Neural cell (in vitro differentiated cells): ENCODE measurements around the gene CXCR5. TPM values are rescaled to one million over a fixed set of nuclear protein-coding genes. Genes with fewer than 3 reads are reported as not detected.

Source experiments
- H2AFZ ChIP-seq: fragments of 200-600, 300-800 bp; sonication (generic), shearing (Covaris generic); 2 replicates; pipeline ENCODE4 v1.6.0; 2014; ENCODE audit warnings: low read depth, mild to moderate bottlenecking, antibody characterized with exemption, low read length, moderate library complexity
- H3F3A ChIP-seq: fragments of 200-600 bp; shearing (Covaris generic); 2 replicates; pipeline ENCODE4 v1.6.1; 2016; ENCODE audit warnings: mild to moderate bottlenecking, moderate library complexity, mixed read lengths, antibody characterized with exemption, low read length; ENCODE audit not compliant: insufficient read depth, poor library complexity, severe bottlenecking
- H3K27ac ChIP-seq: fragments of 200-600, 300-800 bp; sonication (generic), shearing (Covaris generic); 2 replicates; pipeline ENCODE4 v1.5.1; 2014; ENCODE audit warnings: mild to moderate bottlenecking, low read length, moderate library complexity
- H3K27me3 ChIP-seq: fragments of 300-800, 200-600 bp; sonication (generic), shearing (Covaris generic); 2 replicates; pipeline ENCODE4 v1.6.0; 2014; ENCODE audit warnings: mild to moderate bottlenecking, low read depth, low read length, moderate library complexity; ENCODE audit not compliant: insufficient read depth
- H3K36me3 ChIP-seq: fragments of 300-800, 200-600 bp; sonication (generic), shearing (Covaris generic); 2 replicates; pipeline ENCODE4 v1.5.1; 2014; ENCODE audit warnings: mild to moderate bottlenecking, antibody characterized with exemption, low read length, moderate library complexity; ENCODE audit not compliant: insufficient read depth
- H3K4me2 ChIP-seq: fragments of 300-800, 200-600 bp; sonication (generic), shearing (Covaris generic); 2 replicates; pipeline ENCODE4 v1.6.0; 2014; ENCODE audit warnings: mild to moderate bottlenecking, low read length
- H3K4me3 ChIP-seq: fragments of 300-800, 200-600 bp; sonication (generic), shearing (Covaris generic); 2 replicates; pipeline ENCODE4 v1.5.1; 2014; ENCODE audit warnings: mild to moderate bottlenecking, low read length, moderate library complexity
- H3K79me2 ChIP-seq: fragments of 200-600 bp; shearing (Covaris generic); replicated peaks from 2 replicates; pipeline ENCODE4 v1.6.0; 2014; ENCODE audit warnings: mild to moderate bottlenecking, low read length, moderate library complexity; ENCODE audit not compliant: insufficient read depth
- H3K9ac ChIP-seq: fragments of 300-800, 200-600 bp; sonication (generic), shearing (Covaris generic); 2 replicates; pipeline ENCODE4 v1.6.1; 2016; ENCODE audit warnings: mild to moderate bottlenecking, low read length, mixed read lengths
- H3K9me2 ChIP-seq: fragments of 200-600 bp; shearing (Covaris generic); 2 replicates; pipeline ENCODE4 v1.6.1; 2016; ENCODE audit warnings: mild to moderate bottlenecking, low read length, mixed read lengths; ENCODE audit not compliant: insufficient read depth
- H3K9me3 ChIP-seq: fragments of 200-600, 300-800 bp; sonication (generic), shearing (Covaris generic); 2 replicates; pipeline ENCODE4 v1.6.1; 2016; ENCODE audit warnings: mild to moderate bottlenecking, mixed run types, low read length, moderate library complexity, mixed read lengths
- H4K20me1 ChIP-seq: fragments of 200-600 bp; shearing (Covaris generic); 2 replicates; pipeline ENCODE4 v1.6.1; 2016; ENCODE audit warnings: mild to moderate bottlenecking, mixed run types; ENCODE audit not compliant: insufficient read depth
- EP300 ChIP-seq: fragments of 450-650 bp; conservative IDR thresholded peaks from 2 replicates; pipeline ENCODE4 v1.6.1; 2014; ENCODE audit warnings: antibody characterized with exemption, mild to moderate bottlenecking, moderate library complexity; ENCODE audit not compliant: poor library complexity, severe bottlenecking
- EZH2 ChIP-seq: fragments of 200-600, 300-800 bp; shearing (Covaris generic), sonication (generic); IDR thresholded peaks from 2 replicates; pipeline ENCODE4 v1.6.1; 2014; ENCODE audit warnings: antibody characterized with exemption, low read length, borderline replicate concordance, mild to moderate bottlenecking; ENCODE audit not compliant: insufficient read depth, poor library complexity, severe bottlenecking
- MXI1 ChIP-seq: fragments of 450-650 bp; conservative IDR thresholded peaks from 2 replicates; pipeline ENCODE4 v1.6.1; 2014; ENCODE audit warnings: antibody characterized with exemption, mild to moderate bottlenecking; ENCODE audit not compliant: poor library complexity, severe bottlenecking
- POLR2AphosphoS5 ChIP-seq: IDR thresholded peaks from 2 replicates; pipeline ENCODE4 v1.6.1; 2012
- RAD21 ChIP-seq: fragments of 450-650 bp; conservative IDR thresholded peaks from 2 replicates; pipeline ENCODE4 v1.6.1; 2014; ENCODE audit warnings: antibody characterized with exemption, mild to moderate bottlenecking, moderate library complexity
- SMC3 ChIP-seq: fragments of 450-650 bp; conservative IDR thresholded peaks from 2 replicates; pipeline ENCODE4 v1.6.1; 2014; ENCODE audit warnings: antibody characterized with exemption, mild to moderate bottlenecking, moderate library complexity; ENCODE audit not compliant: poor library complexity
- TAF1 ChIP-seq: IDR thresholded peaks from 2 replicates; pipeline ENCODE4 v1.6.1; 2012; ENCODE audit warnings: low read depth
- polyA plus RNA-seq: library from polyadenylated mRNA; depleted of rRNA; stranded (reverse); fragments of >200 nt; gene quantifications from 2 replicates; pipeline ENCODE4 v1.2.3, GENCODE V29; 2014
- TF ChIP-seq, protein P1 (sequence below): IDR thresholded peaks from 2 replicates; pipeline ENCODE4 v1.6.1; 2012; ENCODE audit warnings: borderline replicate concordance
- TF ChIP-seq, protein P2 (sequence below): fragments of 450-650 bp; IDR thresholded peaks from 2 replicates; pipeline ENCODE4 v1.5.1; 2014; ENCODE audit warnings: antibody characterized with exemption, mild to moderate bottlenecking, moderate library complexity; ENCODE audit not compliant: poor library complexity, severe bottlenecking

Gene CXCR5
- polyA plus RNA-seq, 1 donor from 2014 or later: not detected

DNA sequence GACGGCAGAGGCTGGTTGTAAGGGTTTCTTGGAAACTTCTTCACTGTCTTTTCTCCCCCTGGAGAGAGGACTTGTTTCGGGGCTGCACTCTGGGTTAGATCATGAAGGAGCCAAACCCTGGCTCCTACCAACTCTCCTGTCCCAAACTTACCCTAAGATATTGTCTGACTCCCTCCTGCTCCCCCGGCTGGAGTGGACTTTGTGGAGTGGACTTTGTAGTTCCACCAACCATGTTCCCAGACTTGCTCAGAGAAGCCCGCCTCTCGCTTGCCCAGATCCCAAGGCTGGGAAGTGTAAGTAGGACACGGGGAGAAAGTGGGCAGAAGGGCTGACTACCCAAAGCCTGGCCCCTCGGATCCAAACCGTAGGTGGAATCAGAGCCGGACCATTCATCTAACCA is 1.2 kb downstream of the CXCR5 start:
- TF ChIP-seq TAF1: no peak
- no peak for TF ChIP-seq EP300
- TF ChIP-seq, protein P1, sequence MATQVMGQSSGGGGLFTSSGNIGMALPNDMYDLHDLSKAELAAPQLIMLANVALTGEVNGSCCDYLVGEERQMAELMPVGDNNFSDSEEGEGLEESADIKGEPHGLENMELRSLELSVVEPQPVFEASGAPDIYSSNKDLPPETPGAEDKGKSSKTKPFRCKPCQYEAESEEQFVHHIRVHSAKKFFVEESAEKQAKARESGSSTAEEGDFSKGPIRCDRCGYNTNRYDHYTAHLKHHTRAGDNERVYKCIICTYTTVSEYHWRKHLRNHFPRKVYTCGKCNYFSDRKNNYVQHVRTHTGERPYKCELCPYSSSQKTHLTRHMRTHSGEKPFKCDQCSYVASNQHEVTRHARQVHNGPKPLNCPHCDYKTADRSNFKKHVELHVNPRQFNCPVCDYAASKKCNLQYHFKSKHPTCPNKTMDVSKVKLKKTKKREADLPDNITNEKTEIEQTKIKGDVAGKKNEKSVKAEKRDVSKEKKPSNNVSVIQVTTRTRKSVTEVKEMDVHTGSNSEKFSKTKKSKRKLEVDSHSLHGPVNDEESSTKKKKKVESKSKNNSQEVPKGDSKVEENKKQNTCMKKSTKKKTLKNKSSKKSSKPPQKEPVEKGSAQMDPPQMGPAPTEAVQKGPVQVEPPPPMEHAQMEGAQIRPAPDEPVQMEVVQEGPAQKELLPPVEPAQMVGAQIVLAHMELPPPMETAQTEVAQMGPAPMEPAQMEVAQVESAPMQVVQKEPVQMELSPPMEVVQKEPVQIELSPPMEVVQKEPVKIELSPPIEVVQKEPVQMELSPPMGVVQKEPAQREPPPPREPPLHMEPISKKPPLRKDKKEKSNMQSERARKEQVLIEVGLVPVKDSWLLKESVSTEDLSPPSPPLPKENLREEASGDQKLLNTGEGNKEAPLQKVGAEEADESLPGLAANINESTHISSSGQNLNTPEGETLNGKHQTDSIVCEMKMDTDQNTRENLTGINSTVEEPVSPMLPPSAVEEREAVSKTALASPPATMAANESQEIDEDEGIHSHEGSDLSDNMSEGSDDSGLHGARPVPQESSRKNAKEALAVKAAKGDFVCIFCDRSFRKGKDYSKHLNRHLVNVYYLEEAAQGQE: no peak
- TF ChIP-seq SMC3: no peak
- TF ChIP-seq EZH2: no peak
- TF ChIP-seq MXI1: no peak
- TF ChIP-seq POLR2AphosphoS5: no peak
- TF ChIP-seq RAD21: no peak
- TF ChIP-seq, protein P2, sequence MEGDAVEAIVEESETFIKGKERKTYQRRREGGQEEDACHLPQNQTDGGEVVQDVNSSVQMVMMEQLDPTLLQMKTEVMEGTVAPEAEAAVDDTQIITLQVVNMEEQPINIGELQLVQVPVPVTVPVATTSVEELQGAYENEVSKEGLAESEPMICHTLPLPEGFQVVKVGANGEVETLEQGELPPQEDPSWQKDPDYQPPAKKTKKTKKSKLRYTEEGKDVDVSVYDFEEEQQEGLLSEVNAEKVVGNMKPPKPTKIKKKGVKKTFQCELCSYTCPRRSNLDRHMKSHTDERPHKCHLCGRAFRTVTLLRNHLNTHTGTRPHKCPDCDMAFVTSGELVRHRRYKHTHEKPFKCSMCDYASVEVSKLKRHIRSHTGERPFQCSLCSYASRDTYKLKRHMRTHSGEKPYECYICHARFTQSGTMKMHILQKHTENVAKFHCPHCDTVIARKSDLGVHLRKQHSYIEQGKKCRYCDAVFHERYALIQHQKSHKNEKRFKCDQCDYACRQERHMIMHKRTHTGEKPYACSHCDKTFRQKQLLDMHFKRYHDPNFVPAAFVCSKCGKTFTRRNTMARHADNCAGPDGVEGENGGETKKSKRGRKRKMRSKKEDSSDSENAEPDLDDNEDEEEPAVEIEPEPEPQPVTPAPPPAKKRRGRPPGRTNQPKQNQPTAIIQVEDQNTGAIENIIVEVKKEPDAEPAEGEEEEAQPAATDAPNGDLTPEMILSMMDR: no peak
- no peak overlapping the region for H3K9ac ChIP-seq
- no peaks in the 10 kb centered on the region for H3K27me3 ChIP-seq

DNA sequence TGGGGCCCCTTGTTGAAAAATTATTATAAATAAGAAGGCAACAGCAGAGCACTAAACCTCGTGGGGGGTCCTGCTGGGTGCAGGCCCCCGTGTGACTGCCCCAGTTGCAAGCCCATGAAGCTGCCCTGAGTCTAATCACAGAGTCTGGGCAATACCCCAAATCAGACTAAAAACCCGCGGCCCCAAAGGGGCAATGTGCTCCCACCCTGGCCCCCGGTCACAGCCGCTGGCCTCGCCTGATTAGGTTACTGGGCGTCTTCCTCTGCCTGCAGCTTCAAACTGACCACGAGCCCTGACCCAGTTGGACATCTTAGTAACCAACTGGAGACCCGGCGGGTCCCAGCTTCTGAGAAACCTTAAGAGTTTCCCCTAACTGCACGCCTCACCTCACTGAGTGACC is 1.6 kb downstream of the CXCR5 start:
- no peaks in the 10 kb centered on the region for H3K36me3 ChIP-seq
- H3K4me3 ChIP-seq: no peak overlapping the region
- no peaks in the 10 kb centered on the region for H3K27me3 ChIP-seq
- H3K9ac ChIP-seq: no peak overlapping the region
- H3K4me2 ChIP-seq: no peak overlapping the region
- H3K27ac ChIP-seq: no peak overlapping the region
- no peaks in the 10 kb centered on the region for H3K9me3 ChIP-seq
- H3F3A ChIP-seq: no peaks in the 10 kb centered on the region
- no peaks in the 10 kb centered on the region for H3K79me2 ChIP-seq
- TF ChIP-seq EP300 (no peak), MXI1 (no peak), SMC3 (no peak), POLR2AphosphoS5 (no peak), RAD21 (no peak), EZH2 (no peak), TAF1 (no peak)
- TF ChIP-seq, protein P2: no peak
- TF ChIP-seq, protein P1: no peak
- no peaks in the 10 kb centered on the region for H4K20me1 ChIP-seq
- H2AFZ ChIP-seq: no peak overlapping the region
- H3K9me2 ChIP-seq: no peaks in the 10 kb centered on the region

More for the DNA sequence above, 1.2 kb downstream of the CXCR5 start:
- Histone ChIP-seq H3K27ac (no peak overlapping the region), H3K9me3 (no peaks in the 10 kb centered on the region), H3K4me3 (no peak overlapping the region), H3K79me2 (no peaks in the 10 kb centered on the region), H3K36me3 (no peaks in the 10 kb centered on the region), H3K9me2 (no peaks in the 10 kb centered on the region), H4K20me1 (no peaks in the 10 kb centered on the region), H3K4me2 (no peak overlapping the region), H3F3A (no peaks in the 10 kb centered on the region), H2AFZ (no peak overlapping the region)
